ENCODE measurements around the gene RAB18. TPM values are rescaled to one million over a fixed set of nuclear protein-coding genes. Genes with fewer than 3 reads are reported as not detected.
"Not testable (repeated sequence)": the region's sequence is repeated elsewhere in the genome, so short reads cannot be mapped to it uniquely, and the experiment has no call there.

The RAB18 gene
- total and polyA plus RNA-seq, 9 donors: 23.9 to 98.4 (median 83.6) TPM

DNA sequence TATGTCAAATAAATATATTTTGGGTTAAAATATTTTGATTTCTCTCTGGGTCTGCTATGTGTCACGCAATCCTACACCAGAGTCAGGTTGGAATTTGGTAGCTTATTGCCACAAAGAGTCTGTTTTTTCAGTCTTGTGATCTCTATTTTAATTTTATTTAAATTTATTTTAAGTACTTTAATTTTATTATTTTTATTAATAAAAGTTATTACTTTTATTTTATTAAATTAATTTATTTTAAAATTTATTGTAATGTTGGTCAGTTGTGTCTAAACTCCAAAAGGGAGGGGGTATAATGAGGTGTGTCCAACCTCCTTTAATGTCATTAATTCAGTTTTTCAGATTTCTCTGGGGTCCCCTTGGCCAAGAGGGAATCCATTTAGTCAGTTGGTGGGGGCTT is 42.8 kb upstream of the RAB18 start:
- intact Hi-C loops (cut with DNase I): no loop called here
- Histone ChIP-seq H3K4me1 (ENCODE audit: insufficient read depth) (no peaks in the 10 kb centered on the region), H3K36me3 (no peaks in the 10 kb centered on the region), H3K27ac (no peak overlapping the region), H3K9me3 (no peaks in the 10 kb centered on the region), H3K4me3 (no peak overlapping the region), H3K27me3 (no peaks in the 10 kb centered on the region)
- TF ChIP-seq CTCF (IDR thresholded peaks at IDR 0.05) (no peak), POLR2A (IDR thresholded peaks at IDR 0.05) (no peak), EP300 (IDR thresholded peaks at IDR 0.05) (no peak)
- WGBS, 3 donors: 93 to 98% (median 93%) methylated on average over 1 of the region's 1 CpG
- no peak for DNase-seq

- no peaks in the 10 kb centered on the region for H3K9me3 ChIP-seq
- no peaks in the 10 kb centered on the region for H3K36me3 ChIP-seq
- DNase-seq: no peak
- no peak for TF ChIP-seq EP300 (IDR thresholded peaks at IDR 0.05)
- no peak for TF ChIP-seq CTCF (IDR thresholded peaks at IDR 0.05)
- TF ChIP-seq POLR2A (IDR thresholded peaks at IDR 0.05): no peak
- H3K27me3 ChIP-seq: no peaks in the 10 kb centered on the region
- no peaks in the 10 kb centered on the region for H3K4me1 ChIP-seq (ENCODE audit: insufficient read depth)
- no peak overlapping the region for H3K4me3 ChIP-seq
- no peak overlapping the region for H3K27ac ChIP-seq
- intact Hi-C loops (cut with DNase I): no loop called here
- WGBS, 3 donors: 55 to 82% (median 58%) methylated on average over 2 of the region's 2 CpGs
Observed at GRCh38 chr10:27463961-27464360, 40.1 kb upstream of the RAB18 start.

- Histone ChIP-seq H3K4me1 (ENCODE audit: insufficient read depth) (no peaks in the 10 kb centered on the region), H3K27me3 (no peaks in the 10 kb centered on the region), H3K27ac (no peak overlapping the region), H3K9me3 (no peaks in the 10 kb centered on the region), H3K36me3 (no peaks in the 10 kb centered on the region), H3K4me3 (no peak overlapping the region)
- intact Hi-C loops (cut with DNase I): no loop called here
- WGBS, 3 donors: 84 to 92% (median 89%) methylated on average over 3 of the region's 3 CpGs
- no peak for DNase-seq
- TF ChIP-seq EP300 (IDR thresholded peaks at IDR 0.05) (no peak), CTCF (IDR thresholded peaks at IDR 0.05) (no peak), POLR2A (IDR thresholded peaks at IDR 0.05) (no peak)
Observed at GRCh38 chr10:27464993-27465392, 39.1 kb upstream of the RAB18 start.

- H3K4me3 ChIP-seq; H3K9me3 ChIP-seq; H3K27ac ChIP-seq; intact Hi-C loops (cut with DNase I); H3K27me3 ChIP-seq; H3K4me1 ChIP-seq (ENCODE audit: insufficient read depth); H3K36me3 ChIP-seq; DNase-seq: not testable (repeated sequence)
- WGBS, 3 donors: 81 to 90% (median 83%) methylated on average over 8 to 9 of the region's 9 CpGs
Observed at GRCh38 chr10:27465596-27465995, 38.5 kb upstream of the RAB18 start.

DNA sequence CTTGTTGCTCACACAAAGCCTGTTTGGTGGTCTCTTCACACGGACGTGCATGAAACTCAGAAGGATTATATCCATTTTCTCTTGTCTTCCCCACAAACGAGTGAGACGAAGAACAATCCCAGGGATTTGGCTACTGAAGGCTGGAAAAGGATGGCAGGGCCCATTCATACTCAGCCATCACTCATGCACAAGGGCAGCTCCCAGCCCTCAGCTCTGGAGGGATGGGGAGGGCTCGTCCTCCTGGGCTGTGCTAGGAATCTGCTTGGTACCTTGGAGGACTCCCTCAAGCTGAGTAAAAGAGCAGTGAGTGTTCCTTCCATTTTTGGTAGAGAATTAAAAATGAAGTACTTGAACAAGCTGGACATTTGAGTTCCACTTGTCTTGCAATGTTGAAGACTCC is 33.2 kb upstream of the RAB18 start:
- Histone ChIP-seq H3K4me1 (ENCODE audit: insufficient read depth) (no peaks in the 10 kb centered on the region), H3K4me3 (no peak overlapping the region), H3K9me3 (no peaks in the 10 kb centered on the region), H3K36me3 (no peaks in the 10 kb centered on the region), H3K27me3 (no peaks in the 10 kb centered on the region), H3K27ac (no peak overlapping the region)
- no peak for DNase-seq
- 64 to 73% (median 65%) methylated on average over 5 of the region's 5 CpGs for WGBS, 3 donors
- intact Hi-C loops (cut with DNase I): no loop called here
- TF ChIP-seq POLR2A (IDR thresholded peaks at IDR 0.05) (no peak), EP300 (IDR thresholded peaks at IDR 0.05) (no peak), CTCF (IDR thresholded peaks at IDR 0.05) (no peak)

All from ovary (tissue), 9 donors.